HG02571 (cell line): ENCODE measurements around the gene BCKDK.
A peak's percentile ranks its signal among the peaks of the same experiment; 100 is the strongest.
"Not testable (repeated sequence)": the region's sequence is repeated elsewhere in the genome, so short reads cannot be mapped to it uniquely, and the experiment has no call there.

ENCODE experiments used
- ATAC-seq: cut with Tn5 transposase; IDR thresholded peaks from one replicate; pipeline ENCODE4 v1.9.1; 2021; ENCODE audit warnings: mild to moderate bottlenecking, moderate library complexity; ENCODE audit not compliant: unreplicated experiment

BCKDK gene

DNA sequence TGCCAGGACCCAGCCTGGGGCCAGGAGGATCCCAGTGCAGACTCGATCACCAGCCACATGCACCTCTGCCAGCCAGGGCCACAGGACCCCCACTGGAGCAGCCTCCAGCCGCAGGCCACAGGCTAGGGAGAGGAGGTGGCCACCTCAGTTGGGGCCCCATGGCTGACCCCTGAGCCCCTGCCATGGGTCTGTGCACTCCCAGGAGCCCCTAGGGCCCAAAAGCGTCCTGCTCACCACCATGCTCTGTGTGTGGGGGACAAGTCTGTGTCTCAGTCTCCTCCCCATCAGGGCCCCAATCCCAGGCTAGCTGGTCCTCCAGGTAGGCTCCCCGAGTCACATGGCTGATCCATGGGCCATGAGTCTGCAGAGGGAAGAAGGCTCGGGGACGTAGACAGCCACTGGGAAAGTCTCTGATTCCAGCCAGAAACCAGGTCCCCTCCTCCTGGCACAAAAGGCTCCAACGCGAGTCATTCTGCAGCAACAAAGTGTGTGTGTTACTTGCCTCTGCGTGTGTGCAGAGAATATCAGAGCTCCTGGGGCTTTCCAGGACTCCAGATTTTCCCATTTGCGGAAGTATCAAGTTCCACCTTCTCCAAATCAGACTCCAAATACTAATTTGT lies 33.4 kb downstream of the BCKDK start:
- ATAC-seq: no peak

DNA sequence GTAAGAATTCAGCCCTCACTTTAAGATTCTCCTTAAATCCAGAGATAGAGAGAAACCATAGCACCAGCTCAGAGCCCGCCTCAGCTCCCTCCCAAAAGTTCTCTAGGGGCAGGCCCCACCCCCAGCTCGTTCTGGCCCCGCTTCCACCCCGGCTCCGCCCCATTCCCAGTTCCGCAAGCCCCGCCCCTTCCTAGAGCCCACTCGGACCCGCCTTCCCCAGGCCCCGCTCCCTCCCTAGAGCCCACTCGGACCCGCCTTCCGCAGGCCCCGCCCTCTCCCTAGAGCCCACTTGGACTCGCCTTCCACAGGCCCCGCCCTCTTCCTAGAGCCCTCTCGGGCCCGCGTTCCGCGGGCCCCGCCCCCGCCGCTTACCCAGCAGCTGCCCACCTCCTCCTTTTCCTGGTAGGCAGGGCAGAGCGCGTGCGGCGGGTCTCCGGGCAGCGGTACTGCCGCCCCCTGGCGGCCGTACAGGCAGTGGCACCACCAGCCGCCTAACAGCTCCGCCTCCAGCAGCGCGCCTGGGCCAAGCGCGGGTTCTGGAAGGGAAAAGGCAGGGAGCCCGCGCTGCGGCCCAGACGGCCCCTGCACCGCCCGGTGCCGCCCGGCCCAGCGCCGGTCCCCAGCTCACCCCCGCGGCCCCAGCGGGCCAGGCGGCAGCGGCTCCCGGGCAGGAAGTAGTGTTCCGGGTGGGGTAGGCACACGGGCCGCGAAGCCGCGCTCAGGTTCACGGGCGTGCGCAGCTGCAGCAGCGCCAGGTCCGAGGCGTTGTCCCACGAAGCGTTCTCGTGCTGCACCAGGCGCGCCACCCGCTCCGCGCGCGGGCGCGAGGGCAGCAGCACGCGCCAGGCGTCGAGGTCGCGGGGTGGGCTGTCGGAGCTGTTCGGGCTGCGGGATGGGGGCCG lies 34.2 kb downstream of the BCKDK start:
- peak; percentile 79 for ATAC-seq

DNA sequence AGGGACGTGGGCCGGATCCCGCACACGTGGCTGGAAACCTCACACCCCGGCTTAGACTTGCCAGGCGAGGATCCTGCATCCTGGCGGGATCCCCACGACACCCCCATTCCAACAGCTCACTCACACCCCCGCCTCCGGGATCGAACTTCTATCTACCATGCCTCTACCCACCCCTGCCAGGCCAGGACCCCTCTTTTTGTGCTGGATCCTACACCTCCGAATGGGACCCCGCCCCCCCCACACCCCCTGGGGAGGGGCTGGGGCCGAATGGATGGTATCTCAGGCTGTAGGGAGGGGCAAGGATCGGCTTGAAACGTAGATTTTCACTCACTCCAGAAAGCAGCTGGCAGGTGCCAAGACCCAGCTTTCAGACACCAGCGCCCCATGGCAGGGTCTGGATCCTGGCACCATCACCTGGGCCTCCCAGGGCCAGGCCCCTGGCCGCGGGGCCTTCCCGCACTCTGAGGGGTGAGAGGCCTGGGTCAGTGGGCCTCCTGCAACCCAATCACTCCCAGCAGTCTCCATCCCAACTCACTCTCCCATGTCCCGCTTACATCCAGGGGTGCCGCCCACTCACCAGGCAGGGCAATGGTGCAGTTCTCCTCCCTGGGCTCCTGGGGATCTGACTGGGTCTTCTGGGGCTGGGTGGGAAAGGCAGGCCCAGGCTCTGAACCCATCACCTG lies 35.0 kb downstream of the BCKDK start:
- no peak for ATAC-seq

- ATAC-seq: no peak
These were observed 35.5 kb downstream of the BCKDK start for GRCh38 chr16:31143694-31144148.

DNA sequence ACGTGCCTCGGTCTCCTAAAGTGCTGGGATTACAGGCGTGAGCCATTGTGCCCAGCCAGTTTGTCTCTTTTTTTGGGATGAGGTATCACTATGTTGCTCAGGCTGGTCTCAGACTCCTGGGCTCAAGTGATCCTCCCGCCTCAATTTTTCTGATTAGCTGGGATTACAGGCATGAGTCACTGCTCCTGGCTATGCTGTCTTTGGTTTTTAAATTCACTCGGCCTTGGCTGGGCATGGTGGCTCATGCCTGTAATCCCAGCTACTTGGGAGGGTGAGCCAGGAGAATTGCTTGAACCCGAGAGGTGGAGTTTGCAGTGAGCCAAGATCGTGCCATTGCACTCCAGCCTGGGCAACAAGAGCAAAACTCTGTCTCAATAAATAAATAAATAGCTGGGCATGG lies 36.2 kb downstream of the BCKDK start:
- not testable (repeated sequence) for ATAC-seq

- ATAC-seq: no peak
These were observed 37.3 kb downstream of the BCKDK start for GRCh38 chr16:31145398-31145990.

GRCh38 chr16:31147574-31147973 lies 39.4 kb downstream of the BCKDK start:
- no peak for ATAC-seq

DNA sequence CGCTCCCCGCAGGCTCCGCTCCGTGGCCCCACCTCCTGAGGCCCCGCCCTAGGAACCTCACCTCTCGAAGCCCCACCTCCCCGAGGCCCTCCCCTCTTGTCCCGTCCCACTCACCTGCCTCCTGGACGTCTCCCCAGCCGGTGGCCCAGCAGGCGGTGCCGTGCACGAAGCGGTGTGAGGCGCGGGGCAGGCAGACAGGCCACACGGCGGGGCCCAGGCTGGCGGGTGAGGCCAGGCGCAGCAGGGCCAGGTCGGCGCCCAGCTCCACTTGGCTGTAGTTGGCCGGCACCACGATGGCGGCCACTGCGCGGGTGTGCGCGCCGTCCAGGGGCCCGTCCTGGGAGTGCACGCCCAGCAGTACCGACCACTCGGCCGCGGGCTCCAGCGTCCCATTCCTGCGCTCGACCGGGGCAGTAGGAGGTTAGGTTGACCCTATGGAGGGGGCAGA lies 40.1 kb downstream of the BCKDK start:
- ATAC-seq: no peak

DNA sequence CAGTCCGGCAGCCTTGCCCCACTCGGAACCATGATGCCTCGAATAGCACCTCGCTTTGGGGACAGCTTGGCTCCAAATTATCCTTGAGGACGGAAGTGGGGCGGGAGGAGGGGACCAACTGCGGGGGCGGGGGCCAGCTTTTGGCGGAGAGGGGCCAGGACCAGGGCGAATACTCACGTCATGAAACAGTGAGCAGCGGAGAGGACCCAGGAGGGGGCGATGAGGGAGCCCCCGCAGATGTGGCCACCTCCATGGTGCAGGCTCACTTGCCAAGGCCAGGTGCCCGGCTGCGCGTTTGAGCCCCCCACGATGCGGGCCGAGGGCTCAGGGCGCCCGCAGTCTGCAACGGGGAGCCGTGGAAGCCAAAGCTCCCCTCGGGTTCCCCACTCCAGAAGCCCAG lies 40.7 kb downstream of the BCKDK start:
- no peak for ATAC-seq

DNA sequence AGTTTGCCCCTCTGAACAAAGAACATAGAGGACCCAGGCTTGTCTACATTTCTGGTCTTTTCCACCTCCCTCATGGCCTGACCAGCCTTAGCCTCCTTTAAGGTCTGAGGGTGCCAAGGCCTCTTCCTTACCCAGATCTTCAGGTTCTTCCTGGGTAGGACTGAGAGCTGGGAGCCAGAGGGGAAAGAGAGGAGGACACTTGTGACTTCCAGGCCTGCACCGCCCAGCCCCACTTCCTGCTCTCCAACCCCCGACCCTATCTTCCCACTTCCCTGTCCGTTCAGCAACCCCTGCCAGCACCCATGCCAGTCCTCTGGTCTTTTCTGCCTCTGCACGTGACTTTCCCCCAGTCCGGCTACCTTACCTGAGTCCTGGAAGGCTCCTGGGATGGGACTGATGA lies 41.1 kb downstream of the BCKDK start:
- no peak for ATAC-seq

- ATAC-seq: no peak
These were observed 42.0 kb downstream of the BCKDK start, which contains the start of gene PRSS36 for GRCh38 chr16:31149894-31150890. Gene PRSS36 (minus strand): TSS chr16:31150066. CDS start chr16:31150035, 31 bp downstream.

DNA sequence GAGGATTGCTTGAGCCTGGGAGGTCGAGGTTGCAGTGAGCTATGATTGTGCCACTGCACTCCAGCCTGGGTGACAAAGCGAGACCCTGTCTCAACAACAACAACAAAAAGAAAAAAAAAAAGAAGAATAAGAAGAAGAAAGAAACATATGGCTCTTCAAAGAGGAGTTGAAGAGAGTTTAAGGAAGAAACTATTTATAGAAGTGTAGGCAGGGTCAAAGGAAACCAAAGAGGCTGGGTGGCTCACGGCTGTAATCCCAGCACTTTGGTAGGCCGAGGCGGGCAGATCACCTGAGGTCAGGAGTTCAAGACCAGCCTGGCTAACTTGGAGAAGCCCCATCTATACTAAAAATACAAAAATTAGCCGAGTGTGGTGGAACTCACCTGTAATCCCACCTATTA lies 42.8 kb downstream of the BCKDK start:
- ATAC-seq: not testable (repeated sequence)

GRCh38 chr16:31157136-31157535 lies 49.0 kb downstream of the BCKDK start:
- ATAC-seq: no peak
